ENCODE measurements around the gene ACTR1B.

DNA sequence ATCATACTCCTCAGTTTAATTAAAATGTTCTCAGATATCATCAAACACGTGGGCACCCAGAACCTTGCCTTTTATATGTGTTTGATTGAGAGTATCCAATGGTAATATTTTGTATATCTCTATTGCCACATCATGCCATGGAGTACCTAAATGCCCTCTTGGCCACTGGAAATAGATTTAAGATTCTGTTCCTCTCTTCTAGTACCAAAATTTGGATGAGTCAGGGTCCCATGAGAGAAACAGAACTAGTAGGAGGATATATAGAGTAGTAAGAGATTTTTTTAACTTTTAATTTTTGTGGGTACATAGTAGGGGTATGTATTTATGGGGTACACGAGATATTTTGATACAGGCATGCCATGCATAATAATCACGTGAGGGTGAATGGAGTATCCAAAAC lies 39.9 kb upstream of the ACTR1B start:
- TF ChIP-seq SPI1 (IDR thresholded peaks at IDR 0.05; ENCODE audit: borderline replicate concordance, low read depth) (no peak), CTCF (IDR thresholded peaks at IDR 0.05; ENCODE audit: insufficient read depth, low read length) (no peak), GABPA (IDR thresholded peaks at IDR 0.05; ENCODE audit: low read depth) (no peak), POLR2AphosphoS5 (IDR thresholded peaks at IDR 0.05; ENCODE audit: low read depth) (no peak)
- TF ChIP-seq, protein P1, sequence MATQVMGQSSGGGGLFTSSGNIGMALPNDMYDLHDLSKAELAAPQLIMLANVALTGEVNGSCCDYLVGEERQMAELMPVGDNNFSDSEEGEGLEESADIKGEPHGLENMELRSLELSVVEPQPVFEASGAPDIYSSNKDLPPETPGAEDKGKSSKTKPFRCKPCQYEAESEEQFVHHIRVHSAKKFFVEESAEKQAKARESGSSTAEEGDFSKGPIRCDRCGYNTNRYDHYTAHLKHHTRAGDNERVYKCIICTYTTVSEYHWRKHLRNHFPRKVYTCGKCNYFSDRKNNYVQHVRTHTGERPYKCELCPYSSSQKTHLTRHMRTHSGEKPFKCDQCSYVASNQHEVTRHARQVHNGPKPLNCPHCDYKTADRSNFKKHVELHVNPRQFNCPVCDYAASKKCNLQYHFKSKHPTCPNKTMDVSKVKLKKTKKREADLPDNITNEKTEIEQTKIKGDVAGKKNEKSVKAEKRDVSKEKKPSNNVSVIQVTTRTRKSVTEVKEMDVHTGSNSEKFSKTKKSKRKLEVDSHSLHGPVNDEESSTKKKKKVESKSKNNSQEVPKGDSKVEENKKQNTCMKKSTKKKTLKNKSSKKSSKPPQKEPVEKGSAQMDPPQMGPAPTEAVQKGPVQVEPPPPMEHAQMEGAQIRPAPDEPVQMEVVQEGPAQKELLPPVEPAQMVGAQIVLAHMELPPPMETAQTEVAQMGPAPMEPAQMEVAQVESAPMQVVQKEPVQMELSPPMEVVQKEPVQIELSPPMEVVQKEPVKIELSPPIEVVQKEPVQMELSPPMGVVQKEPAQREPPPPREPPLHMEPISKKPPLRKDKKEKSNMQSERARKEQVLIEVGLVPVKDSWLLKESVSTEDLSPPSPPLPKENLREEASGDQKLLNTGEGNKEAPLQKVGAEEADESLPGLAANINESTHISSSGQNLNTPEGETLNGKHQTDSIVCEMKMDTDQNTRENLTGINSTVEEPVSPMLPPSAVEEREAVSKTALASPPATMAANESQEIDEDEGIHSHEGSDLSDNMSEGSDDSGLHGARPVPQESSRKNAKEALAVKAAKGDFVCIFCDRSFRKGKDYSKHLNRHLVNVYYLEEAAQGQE (IDR thresholded peaks at IDR 0.05; ENCODE audit: insufficient replicate concordance, low read depth): no peak

Measured in HL-60 (cell line).